CD4-positive, alpha-beta T cell treated with Interleukin-10 for 1 hour (primary cell): ENCODE measurements around the gene CD244.
A peak's percentile ranks its signal among the peaks of the same experiment; 100 is the strongest.
"Not testable (repeated sequence)": the region's sequence is repeated elsewhere in the genome, so short reads cannot be mapped to it uniquely, and the experiment has no call there.

Source experiments
- DNase-seq: peaks from one replicate; pipeline ENCODE4 v3.0.0-alpha.2; 2020

The CD244 gene, protein sequence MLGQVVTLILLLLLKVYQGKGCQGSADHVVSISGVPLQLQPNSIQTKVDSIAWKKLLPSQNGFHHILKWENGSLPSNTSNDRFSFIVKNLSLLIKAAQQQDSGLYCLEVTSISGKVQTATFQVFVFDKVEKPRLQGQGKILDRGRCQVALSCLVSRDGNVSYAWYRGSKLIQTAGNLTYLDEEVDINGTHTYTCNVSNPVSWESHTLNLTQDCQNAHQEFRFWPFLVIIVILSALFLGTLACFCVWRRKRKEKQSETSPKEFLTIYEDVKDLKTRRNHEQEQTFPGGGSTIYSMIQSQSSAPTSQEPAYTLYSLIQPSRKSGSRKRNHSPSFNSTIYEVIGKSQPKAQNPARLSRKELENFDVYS

DNA sequence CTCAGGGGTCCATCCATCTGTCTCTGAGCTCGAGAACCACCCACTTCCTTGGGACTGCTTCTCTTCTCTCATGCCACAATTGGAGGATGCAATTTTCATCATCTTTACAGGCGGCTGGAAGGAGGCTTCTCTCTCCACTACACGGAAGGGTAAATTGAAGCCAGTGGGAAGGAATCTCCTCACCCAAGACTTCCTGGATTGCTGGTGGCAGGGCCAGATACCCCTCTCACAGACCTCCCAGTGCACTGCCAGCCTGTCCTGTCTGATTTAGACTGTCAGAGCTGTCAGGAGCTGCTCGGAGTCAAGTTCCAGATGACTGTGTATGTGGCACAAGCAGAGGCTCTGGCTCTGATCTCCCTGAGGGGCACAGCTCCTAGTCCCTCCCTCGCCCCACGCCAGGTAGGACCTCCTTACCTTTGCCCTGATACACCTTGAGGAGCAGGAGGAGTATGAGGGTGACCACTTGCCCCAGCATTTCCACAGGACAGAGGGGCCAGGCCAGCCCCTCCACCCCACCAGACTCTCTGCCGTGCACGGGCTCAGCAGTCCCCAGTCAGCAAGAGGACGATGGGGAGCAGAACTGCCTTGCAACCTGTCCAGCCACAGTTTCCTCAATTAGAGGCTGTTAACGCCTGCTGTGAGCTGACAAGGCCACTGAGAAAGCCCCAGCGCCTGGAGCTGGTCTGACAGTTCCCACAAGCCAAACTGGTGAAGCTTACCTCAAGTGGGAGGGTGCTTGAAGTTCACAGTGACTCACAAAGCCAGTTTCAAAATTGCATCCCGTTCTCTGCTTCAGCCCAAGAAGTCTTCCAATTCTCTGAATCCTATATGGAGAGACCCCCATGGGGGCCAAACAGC lies at the start of gene CD244:
CD244 (minus strand) TSS at position 685 of the 858 bp plus-strand sequence; CDS start at position 475, 210 bp downstream.
- DNase-seq: peak; percentile 62

DNA sequence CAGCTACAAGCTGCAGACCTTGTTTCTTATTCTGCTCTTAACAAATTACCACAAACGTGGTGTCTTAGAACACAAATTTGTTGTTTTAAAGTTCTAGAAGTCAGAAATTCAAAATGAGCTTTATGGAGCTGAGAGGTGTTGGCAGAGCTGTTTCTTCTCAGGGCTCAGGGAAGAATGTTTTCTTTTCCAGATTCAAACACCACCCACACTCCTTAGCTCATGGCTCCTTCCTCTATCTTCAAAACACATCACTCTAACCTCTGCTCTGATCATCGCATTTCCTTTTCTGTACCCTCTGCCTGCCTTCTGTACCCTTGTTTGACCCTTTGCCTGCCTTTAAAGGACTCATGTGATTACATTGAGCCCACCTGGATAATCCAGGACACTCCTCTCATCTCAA lies 49.2 kb upstream of the CD244 start:
- no peak for DNase-seq

- DNase-seq: no peak
Measured at GRCh38 chr1:160911441-160911840, 48.8 kb upstream of the CD244 start.

- no peak for DNase-seq
Measured at GRCh38 chr1:160910170-160910750, 47.6 kb upstream of the CD244 start.

DNA sequence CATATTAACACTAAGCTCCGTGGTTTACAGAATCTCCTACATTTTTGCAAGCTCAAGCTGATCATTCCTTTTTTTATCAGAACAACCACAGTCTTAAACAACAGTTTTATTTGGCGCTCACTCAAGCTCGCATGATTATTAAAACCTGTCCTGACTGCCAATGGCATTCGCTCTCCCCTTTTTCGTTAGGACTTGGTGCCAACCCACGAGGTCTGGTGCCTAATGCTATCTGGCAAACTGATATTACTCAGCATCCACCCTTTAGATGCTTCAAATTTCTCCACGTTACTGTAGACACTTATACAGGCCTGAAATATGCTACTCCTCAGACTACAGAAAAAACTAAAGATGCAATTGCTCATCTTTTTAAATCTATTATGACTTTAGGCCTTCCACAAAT lies 45.3 kb upstream of the CD244 start:
- DNase-seq: no peak

DNA sequence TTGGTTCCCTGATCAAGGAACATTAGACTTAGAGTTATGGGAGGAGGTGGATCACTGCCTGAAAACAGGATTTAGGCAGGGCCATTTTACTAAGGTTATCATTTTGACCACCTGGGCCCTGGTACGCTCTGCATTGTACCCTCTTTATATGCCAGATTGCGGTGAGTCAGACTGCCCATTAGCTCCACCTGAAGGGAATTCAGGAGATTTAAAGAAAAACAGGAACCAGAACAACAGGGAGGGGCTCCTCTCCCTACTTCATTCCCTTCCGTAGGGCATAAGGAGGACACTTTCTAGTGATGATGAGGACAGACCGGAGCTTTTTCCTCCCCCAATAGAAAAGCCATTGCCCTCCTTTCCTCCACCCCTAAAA lies 42.9 kb upstream of the CD244 start:
- DNase-seq: no peak

DNA sequence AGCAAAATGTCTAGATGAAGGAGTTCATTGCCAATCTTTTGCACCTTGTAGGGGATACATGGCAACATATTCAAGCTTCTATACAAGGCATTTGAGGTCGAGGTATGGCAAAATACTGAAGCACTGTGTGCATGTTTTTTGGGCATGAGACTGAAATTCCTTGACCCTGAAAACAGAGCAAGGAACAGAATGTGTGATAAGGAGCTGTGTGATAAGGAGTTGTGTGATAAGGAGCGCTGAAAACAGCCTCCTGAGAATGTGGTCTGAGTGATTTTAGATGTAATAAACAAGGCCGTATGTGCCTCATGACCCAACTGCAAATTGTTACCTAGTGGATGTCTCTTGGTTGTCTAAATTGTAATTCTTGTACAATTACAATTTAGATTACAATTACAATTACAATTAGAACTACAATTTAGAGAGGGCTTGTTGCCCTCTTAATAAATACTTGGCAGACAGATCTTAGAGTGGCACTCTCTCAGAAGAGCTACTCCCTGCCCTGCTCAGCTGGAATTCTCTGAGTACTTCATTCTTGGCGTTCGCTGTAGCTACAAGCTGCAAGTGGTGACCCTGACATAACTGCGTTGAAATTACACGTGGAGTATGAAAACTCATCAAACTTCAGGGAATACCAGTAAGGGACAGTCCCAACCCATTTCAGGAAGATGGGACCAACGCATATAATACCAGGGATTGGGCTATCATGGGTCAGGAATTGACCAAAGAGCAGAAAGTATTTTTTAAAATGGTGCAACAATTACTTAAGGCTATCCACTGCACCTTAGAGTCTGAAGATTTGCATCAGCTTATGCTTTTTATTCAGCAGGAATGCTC lies 42.3 kb upstream of the CD244 start:
- no peak for DNase-seq

DNA sequence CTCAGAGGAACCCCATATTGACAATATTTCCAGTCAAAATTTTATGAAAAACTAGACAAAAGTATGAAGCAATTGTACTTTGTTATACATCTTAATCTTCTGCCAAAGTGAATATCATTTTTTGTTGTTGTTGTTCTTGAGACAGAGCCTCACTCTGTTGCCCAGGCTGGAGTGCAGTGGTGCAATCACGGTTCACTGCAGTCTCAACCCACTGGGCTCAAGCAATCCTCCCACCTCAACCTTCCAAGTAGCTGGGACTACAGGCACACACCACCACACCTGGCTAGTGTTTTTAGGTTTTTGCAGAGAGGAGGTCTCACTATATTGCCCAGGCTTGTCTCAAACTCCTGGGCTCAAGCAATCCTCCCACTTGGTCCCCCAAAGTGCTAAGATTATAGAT lies 39.6 kb upstream of the CD244 start:
- DNase-seq: not testable (repeated sequence)

- DNase-seq: no peak
Measured at GRCh38 chr1:160901768-160902167, 39.1 kb upstream of the CD244 start.

DNA sequence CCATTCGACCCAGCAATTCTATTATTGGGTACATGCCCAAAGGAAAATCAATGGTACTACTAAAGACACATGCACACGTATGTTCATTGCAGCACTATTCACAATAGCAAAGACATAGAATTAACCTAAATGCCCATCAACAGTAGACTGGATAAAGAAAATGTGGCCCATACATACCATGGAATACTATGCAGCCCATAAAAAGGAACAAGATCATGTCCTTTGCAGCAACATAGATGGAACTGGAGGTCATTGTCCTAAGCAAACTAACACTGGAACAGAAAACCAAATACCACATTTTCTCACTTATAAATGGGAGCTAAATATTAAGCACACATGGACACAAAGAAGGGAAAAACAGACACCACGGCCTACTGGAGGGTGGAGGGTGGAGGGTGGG lies 38.0 kb upstream of the CD244 start:
- not testable (repeated sequence) for DNase-seq

DNA sequence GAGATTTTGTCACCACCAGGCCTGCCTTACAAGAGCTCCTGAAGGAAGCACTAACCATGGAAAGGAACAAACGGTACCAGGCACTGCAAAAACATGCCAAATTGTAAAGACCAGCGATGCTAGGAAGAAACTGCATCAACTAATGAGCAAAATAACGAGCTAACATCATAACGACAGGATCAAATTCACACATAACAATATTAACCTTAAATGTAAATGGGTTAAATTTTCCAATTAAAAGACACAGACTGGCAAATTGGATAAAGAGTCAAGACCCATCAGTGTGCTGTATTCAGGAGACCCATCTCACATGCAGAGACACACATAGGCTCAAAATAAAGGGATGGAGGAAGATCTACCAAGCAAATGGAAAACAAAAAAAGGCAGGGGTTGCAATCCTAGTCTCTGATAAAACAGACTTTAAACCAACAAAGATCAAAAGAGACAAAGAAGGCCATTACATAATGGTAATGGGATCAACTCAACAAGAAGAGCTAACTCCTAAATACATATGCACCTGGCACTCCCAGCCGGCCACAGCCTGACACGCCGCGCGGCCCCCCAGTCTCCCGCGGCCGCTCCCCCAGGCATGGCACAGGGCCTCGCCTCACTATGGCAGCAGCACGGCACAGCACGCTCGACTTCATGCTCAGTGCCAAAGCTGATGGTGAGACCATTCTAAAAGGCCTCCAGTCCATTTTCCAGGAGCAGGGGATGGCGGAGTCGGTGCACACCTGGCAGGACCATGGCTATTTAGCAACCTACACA lies 31.9 kb upstream of the CD244 start:
- DNase-seq: not testable (repeated sequence)

DNA sequence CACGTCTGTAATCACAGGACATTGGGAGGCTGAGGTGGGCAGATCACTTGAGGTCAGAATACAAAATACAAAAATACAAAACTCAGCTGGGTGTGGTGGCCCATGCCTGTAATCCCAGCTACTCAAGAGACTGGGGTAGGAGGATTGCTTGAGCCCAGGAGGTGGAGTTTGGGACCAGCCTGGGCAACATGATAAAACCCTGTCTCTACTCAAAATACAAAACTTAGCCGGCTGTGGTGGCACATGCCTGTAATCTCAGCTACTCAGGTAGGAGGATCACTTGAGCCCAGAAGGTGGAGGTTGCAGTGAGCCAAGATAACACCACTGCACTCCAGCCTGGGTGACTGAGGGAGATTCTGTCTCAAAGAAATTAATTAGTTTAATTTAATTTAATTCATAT lies 28.8 kb upstream of the CD244 start:
- no peak for DNase-seq

GRCh38 chr1:160888926-160889325 lies 26.2 kb upstream of the CD244 start:
- DNase-seq: no peak

GRCh38 chr1:160887071-160887470 lies 24.4 kb upstream of the CD244 start:
- DNase-seq: no peak

GRCh38 chr1:160885042-160885441 lies 22.4 kb upstream of the CD244 start, which contains the start of gene ITLN1:
Gene ITLN1 (minus strand): TSS chr1:160885180. CDS start chr1:160884877, 303 bp downstream.
- no peak for DNase-seq

GRCh38 chr1:160884579-160884978 lies 21.9 kb upstream of the CD244 start:
- no peak for DNase-seq

DNA sequence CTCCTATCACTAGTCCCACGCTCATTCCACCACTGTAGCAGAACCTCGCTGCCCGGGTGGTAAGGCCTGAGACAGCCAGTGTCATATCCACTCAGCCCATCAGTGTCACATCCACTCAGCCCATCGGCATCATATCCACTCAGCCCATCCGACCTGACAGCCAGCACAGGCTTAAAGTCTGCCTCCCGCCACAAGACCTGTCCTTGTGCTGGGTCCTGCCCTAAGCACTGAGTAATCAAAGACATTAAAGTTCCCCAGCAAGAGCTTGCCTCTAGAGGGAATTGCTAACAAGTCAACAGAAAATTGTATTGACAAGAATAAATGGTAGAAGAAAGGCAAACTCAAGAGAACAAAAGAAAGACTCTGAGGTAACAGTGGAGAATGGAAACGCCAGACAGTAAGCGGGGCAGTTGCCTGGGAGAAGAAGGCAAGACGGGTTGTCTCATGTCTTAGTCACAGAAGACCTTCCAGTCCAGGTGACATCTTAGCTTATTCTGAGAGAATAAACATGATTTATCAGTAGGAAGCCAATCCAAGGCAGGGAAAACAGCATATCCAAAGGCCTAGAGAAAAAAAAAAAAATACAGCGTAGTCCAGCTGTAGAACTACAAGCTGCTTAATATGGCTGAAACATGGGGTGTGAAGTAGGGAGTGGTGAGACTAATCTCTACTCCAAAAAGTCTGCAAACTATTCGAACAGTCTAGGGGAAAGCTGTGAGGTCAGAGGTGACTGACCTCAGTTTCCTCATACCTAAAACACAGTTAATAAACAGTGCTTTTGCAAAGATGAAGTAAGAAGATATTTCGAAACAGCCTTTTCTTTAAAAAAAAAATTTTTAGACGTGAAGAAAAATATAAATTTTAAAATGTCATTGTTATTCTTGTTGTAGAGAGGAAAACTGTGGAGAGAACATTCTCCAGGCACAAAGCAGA lies 21.2 kb upstream of the CD244 start:
- DNase-seq: no peak

DNA sequence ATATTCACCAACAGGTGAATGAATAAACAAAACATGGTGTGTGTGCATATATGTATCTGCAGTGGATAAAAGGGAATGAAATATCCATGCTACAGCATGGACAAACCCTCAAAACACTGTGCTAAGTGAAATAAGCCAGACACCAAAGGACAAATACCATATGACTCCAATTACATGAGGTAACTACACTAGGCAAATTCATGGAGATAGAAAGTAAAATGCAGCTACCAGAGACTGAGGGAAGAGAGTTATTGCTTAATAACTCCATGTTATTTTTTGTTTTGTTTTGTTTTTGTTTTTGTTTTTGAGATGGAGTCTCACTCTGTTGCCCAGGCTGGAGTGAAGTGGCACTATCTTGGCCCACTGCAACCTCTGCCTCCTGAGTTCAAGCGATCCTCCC lies 19.9 kb upstream of the CD244 start:
- DNase-seq: no peak

DNA sequence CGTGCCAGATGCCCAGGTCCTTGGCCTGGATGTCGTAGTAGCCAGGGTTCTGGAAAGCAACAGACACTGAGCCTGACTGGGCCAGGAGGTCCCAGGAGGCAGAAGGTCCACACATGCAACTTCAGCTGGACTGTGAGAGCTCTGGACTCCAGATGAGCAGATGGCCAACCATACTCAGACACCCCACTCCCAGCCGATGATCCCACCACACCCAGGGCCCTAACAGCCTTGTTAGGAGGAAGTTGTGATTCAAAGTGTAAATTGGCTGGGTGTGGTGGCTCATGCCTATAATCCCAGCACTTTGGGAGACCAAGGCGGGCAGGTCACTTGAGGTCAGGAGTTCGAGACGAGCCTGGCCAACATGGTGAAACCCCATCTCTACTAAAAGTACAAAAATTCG lies 18.6 kb upstream of the CD244 start:
- DNase-seq: not testable (repeated sequence)

- DNase-seq: no peak
Measured at GRCh38 chr1:160880216-160880615, 17.5 kb upstream of the CD244 start.

DNA sequence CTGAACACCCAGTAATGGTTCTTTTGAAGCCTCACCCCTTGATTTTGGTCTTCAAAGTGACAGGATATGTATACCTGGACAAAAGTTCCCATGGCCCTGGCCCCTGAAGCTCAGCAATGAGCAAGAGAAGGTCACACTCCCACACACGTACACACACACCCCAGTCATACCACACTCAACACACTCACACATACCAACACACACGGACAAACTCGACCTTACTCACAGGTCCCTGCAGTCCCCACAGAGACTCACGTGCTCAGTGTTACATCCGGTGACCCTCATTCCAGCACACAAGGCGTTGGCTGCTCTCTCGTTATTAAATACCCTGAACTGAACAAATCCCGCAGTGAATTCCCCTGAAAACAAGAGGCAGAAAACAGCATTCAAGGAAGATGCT lies 16.4 kb upstream of the CD244 start:
- peak; percentile 41 for DNase-seq
